ENCODE measurements around the gene WDR90. TPM values are rescaled to one million over a fixed set of nuclear protein-coding genes. Genes with fewer than 3 reads are reported as not detected.

WDR90 gene
- polyA plus RNA-seq, 1 donor (not counting 4 experiments of a cell fraction or from before 2014, with no cell fraction given), result 5.9 TPM

DNA sequence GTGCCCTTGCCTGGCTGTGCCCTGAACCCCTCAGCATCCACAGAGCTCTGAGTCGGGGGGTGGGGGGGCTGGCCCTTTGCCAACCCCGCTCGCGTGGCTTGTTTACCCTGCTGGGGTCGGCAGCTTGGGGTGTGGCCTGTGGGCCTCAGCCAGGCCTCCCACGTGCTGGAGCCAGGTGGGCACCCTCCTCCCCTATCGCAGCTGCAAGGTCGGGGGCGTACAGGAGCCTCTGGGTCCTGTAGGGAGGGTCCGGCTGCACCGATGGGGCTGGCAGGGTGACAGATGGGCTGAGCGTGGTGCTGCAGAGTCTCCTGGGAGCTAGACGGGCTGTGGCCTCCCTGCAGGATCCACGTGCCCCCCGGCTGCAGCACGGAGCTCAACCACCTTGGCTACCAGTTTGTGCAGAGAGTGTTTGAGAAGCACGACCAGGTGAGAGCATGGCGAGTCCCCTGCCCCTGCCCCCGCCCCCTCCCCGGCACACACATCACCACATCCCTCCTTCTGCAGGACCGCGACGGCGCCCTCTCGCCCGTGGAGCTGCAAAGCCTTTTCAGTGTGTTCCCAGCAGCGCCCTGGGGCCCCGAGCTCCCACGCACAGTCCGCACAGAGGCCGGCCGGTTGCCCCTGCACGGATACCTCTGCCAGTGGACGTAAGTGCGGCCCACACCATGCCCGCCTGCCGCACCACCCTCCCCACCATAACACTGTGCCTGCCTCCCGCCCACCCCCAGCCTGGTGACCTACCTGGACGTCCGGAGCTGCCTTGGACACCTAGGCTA, 22.4 kb downstream of the WDR90 start:
- Histone ChIP-seq H3K4me2 (ENCODE audit: control insufficient read depth, extremely low read depth, insufficient read depth, low read depth, low read length) (no peak overlapping the region), H3K9me1 (ENCODE audit: control insufficient read depth, extremely low read depth, insufficient read depth, low read length) (no peaks in the 10 kb centered on the region), H3K27me3 (ENCODE audit: control insufficient read depth, extremely low read depth, insufficient read depth, low read length) (no peaks in the 10 kb centered on the region), H3K4me1 (ENCODE audit: control insufficient read depth, extremely low read depth, insufficient read depth, low read length) (peaks cover 20% of the 10 kb centered on the region), H3K79me2 (ENCODE audit: control insufficient read depth, insufficient read depth, low read length) (peaks cover 28% of the 10 kb centered on the region), H3K36me3 (ENCODE audit: control insufficient read depth in 2 of 2, extremely low read depth in 1 of 2, insufficient read depth in 2 of 2, low read length in 2 of 2) (peaks cover 18 to 33% of the 10 kb centered on the region in 2 experiments), H4K20me1 (ENCODE audit: control insufficient read depth, extremely low read depth, insufficient read depth, low read length) (no peaks in the 10 kb centered on the region), H3K9me3 (ENCODE audit: control insufficient read depth, low read depth, low read length) (no peaks in the 10 kb centered on the region), H2AFZ (ENCODE audit: control insufficient read depth, low read length) (no peak overlapping the region), H3K9ac (ENCODE audit: control insufficient read depth, extremely low read depth, insufficient read depth, low read length) (no peak overlapping the region), H3K27ac (ENCODE audit: control insufficient read depth, insufficient read depth, low read length) (no peak overlapping the region), H3K4me3 (ENCODE audit: control insufficient read depth in 2 of 3, extremely low read depth in 1 of 3, insufficient read depth in 2 of 3, low read depth in 1 of 3, low read length in 3 of 3) (no peak overlapping the region)
- TF ChIP-seq EZH2 (IDR thresholded peaks at IDR 0.05; ENCODE audit: low read length), result no peak
- TF ChIP-seq, protein P1, sequence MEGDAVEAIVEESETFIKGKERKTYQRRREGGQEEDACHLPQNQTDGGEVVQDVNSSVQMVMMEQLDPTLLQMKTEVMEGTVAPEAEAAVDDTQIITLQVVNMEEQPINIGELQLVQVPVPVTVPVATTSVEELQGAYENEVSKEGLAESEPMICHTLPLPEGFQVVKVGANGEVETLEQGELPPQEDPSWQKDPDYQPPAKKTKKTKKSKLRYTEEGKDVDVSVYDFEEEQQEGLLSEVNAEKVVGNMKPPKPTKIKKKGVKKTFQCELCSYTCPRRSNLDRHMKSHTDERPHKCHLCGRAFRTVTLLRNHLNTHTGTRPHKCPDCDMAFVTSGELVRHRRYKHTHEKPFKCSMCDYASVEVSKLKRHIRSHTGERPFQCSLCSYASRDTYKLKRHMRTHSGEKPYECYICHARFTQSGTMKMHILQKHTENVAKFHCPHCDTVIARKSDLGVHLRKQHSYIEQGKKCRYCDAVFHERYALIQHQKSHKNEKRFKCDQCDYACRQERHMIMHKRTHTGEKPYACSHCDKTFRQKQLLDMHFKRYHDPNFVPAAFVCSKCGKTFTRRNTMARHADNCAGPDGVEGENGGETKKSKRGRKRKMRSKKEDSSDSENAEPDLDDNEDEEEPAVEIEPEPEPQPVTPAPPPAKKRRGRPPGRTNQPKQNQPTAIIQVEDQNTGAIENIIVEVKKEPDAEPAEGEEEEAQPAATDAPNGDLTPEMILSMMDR (optimal IDR thresholded peaks at IDR 0.05 in 1 of 3, IDR thresholded peaks at IDR 0.05 in 1 of 3, conservative IDR thresholded peaks at IDR 0.05 in 1 of 3; ENCODE audit: extremely low read depth in 1 of 3, insufficient read depth in 2 of 3, low read length in 3 of 3), result no peak
- DNase-seq (ENCODE audit: low read depth, low spot score) (no peak), FAIRE-seq (no peak)
- dilution Hi-C loops (cut with MboI; ENCODE audit: extremely low pct_ligation_motif_present, low sequenced_read_pairs), result no loop called here

DNA sequence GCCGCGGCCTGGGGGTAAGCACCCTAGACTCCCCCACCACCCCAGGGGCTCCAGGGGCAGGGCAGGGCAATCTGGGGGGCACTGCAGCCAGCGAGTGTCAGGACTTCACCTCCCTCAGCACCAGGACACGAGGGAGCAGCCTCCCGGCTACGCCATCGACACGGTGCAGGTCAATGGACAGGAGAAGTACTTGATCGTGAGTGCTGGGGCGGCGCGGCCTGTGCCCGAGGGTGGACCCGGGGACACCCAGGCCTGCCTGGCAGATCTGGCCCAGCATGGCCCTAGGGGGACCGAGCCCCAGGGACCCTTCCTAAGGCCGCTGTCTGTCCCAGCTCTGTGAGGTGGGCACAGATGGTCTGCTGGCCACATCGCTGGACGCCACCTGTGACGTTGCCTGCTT, 23.2 kb downstream of the WDR90 start:
- TF ChIP-seq, protein P1 (optimal IDR thresholded peaks at IDR 0.05 in 1 of 3, IDR thresholded peaks at IDR 0.05 in 1 of 3, conservative IDR thresholded peaks at IDR 0.05 in 1 of 3; ENCODE audit: extremely low read depth in 1 of 3, insufficient read depth in 2 of 3, low read length in 3 of 3), result no peak
- TF ChIP-seq EZH2 (IDR thresholded peaks at IDR 0.05; ENCODE audit: low read length), result no peak
- Histone ChIP-seq H4K20me1 (ENCODE audit: control insufficient read depth, extremely low read depth, insufficient read depth, low read length) (no peaks in the 10 kb centered on the region), H3K27ac (ENCODE audit: control insufficient read depth, insufficient read depth, low read length) (no peak overlapping the region), H3K9ac (ENCODE audit: control insufficient read depth, extremely low read depth, insufficient read depth, low read length) (no peak overlapping the region), H3K4me2 (ENCODE audit: control insufficient read depth, extremely low read depth, insufficient read depth, low read depth, low read length) (no peak overlapping the region), H3K9me3 (ENCODE audit: control insufficient read depth, low read depth, low read length) (no peaks in the 10 kb centered on the region), H2AFZ (ENCODE audit: control insufficient read depth, low read length) (no peak overlapping the region), H3K79me2 (ENCODE audit: control insufficient read depth, insufficient read depth, low read length) (peaks cover 28% of the 10 kb centered on the region), H3K36me3 (ENCODE audit: control insufficient read depth in 2 of 2, extremely low read depth in 1 of 2, insufficient read depth in 2 of 2, low read length in 2 of 2) (peaks cover 18 to 33% of the 10 kb centered on the region in 2 experiments), H3K27me3 (ENCODE audit: control insufficient read depth, extremely low read depth, insufficient read depth, low read length) (no peaks in the 10 kb centered on the region), H3K9me1 (ENCODE audit: control insufficient read depth, extremely low read depth, insufficient read depth, low read length) (no peaks in the 10 kb centered on the region), H3K4me3 (ENCODE audit: control insufficient read depth in 2 of 3, extremely low read depth in 1 of 3, insufficient read depth in 2 of 3, low read depth in 1 of 3, low read length in 3 of 3) (no peak overlapping the region), H3K4me1 (ENCODE audit: control insufficient read depth, extremely low read depth, insufficient read depth, low read length) (peaks cover 26% of the 10 kb centered on the region)
- DNase-seq (ENCODE audit: low read depth, low spot score) (no peak), FAIRE-seq (no peak)
- dilution Hi-C loops (cut with MboI; ENCODE audit: extremely low pct_ligation_motif_present, low sequenced_read_pairs), result no loop called here

Measured in keratinocyte (primary cell).